Fibroblast of the aortic adventitia (primary cell): ENCODE data around the gene SDHB. TPM values are rescaled to one million over a fixed set of nuclear protein-coding genes. Genes with fewer than 3 reads are reported as not detected.

Experiments
- DNase-seq: peaks from one replicate; pipeline ENCODE4 v3.0.0-alpha.2; 2010; ENCODE audit warnings: low read depth
- H3K4me3 ChIP-seq: 2 replicates; pipeline ENCODE4 v1.5.1; 2011; ENCODE audit warnings: low read depth, mild to moderate bottlenecking, control low read depth, low read length, moderate library complexity
- CTCF ChIP-seq: IDR thresholded peaks from 2 replicates; pipeline ENCODE4 v1.5.1; 2011; ENCODE audit warnings: mild to moderate bottlenecking, low read length, control low read depth, inconsistent platforms; ENCODE audit not compliant: insufficient read depth
- total RNA-seq: library from RNA; depleted of rRNA; stranded (reverse); fragments of >200 nt; gene quantifications from 2 replicates; pipeline ENCODE4 v1.2.3, GENCODE V29; 2012; ENCODE audit warnings: low replicate concordance

The SDHB gene
- total RNA-seq, 1 donor = 106 TPM

- DNase-seq = no peak
- TF ChIP-seq CTCF = no peak
- no peak overlapping the region for H3K4me3 ChIP-seq
Observed at GRCh38 chr1:17039522-17039921, 14.3 kb downstream of the SDHB start.

GRCh38 chr1:17033481-17033880, 20.4 kb downstream of the SDHB start:
- H3K4me3 ChIP-seq = no peak overlapping the region
- no peak for DNase-seq
- TF ChIP-seq CTCF = no peak

- no peak overlapping the region for H3K4me3 ChIP-seq
- no peak for TF ChIP-seq CTCF
- no peak for DNase-seq
Observed at GRCh38 chr1:17032741-17033140, 21.1 kb downstream of the SDHB start.

- DNase-seq = no peak
- TF ChIP-seq CTCF = no peak
Observed at GRCh38 chr1:17031436-17031835, 22.4 kb downstream of the SDHB start.

GRCh38 chr1:17030206-17030605, 23.6 kb downstream of the SDHB start:
- TF ChIP-seq CTCF = no peak
- H3K4me3 ChIP-seq = no peak overlapping the region
- DNase-seq = no peak

More at GRCh38 chr1:17031436-17031835, 22.4 kb downstream of the SDHB start:
- H3K4me3 ChIP-seq = no peak overlapping the region

GRCh38 chr1:17028662-17029188, 25.1 kb downstream of the SDHB start:
- no peak for DNase-seq
- H3K4me3 ChIP-seq = no peak overlapping the region
- no peak for TF ChIP-seq CTCF

GRCh38 chr1:17027900-17028299, 25.9 kb downstream of the SDHB start:
- no peak overlapping the region for H3K4me3 ChIP-seq
- no peak for TF ChIP-seq CTCF
- DNase-seq = no peak
